Activated T-helper 17 cell treated with anti-CD3 and anti-CD28 coated beads, Interleukin-2, amount 50 U/mL, for 72 hours (primary cell): ENCODE measurements around the gene MLC1. TPM values are rescaled to one million over a fixed set of nuclear protein-coding genes. Genes with fewer than 3 reads are reported as not detected.

Source experiments
- ATAC-seq: fragments of 150-1000 bp; cut with Tn5 transposase; replicated peaks from 2 replicates; pipeline ENCODE4 v1.10.0; 2021; ENCODE audit warnings: mild to moderate bottlenecking, moderate library complexity
- H3K27ac Mint-ChIP-seq: one replicate; pipeline ENCODE4 v1.8.0; 2022; ENCODE audit warnings: mixed read lengths
- H3K27me3 Mint-ChIP-seq: one replicate; pipeline ENCODE4 v1.8.0; 2022; ENCODE audit warnings: mixed read lengths
- H3K36me3 Mint-ChIP-seq: one replicate; pipeline ENCODE4 v1.8.0; 2022; ENCODE audit warnings: low read depth, mild to moderate bottlenecking, mixed read lengths
- H3K4me1 Mint-ChIP-seq: one replicate; pipeline ENCODE4 v1.8.0; 2022; ENCODE audit warnings: mixed read lengths
- H3K4me3 Mint-ChIP-seq: one replicate; pipeline ENCODE4 v1.8.0; 2022; ENCODE audit warnings: mild to moderate bottlenecking, mixed read lengths
- H3K9me3 Mint-ChIP-seq: one replicate; pipeline ENCODE4 v1.8.0; 2022; ENCODE audit warnings: mixed read lengths
- total RNA-seq, 2 donors: library from RNA; stranded (reverse); gene quantifications; one replicate each; pipeline ENCODE4 v1.2.3, GENCODE V29; 2022

Gene MLC1
- total RNA-seq, 2 donors from 2014 or later = 0.13 TPM; not detected in 1

- H3K27ac Mint-ChIP-seq = no peak overlapping the region
- peaks cover 7% of the 10 kb centered on the region for H3K27me3 Mint-ChIP-seq
- H3K4me1 Mint-ChIP-seq = no peaks in the 10 kb centered on the region
- H3K9me3 Mint-ChIP-seq = peaks cover 4% of the 10 kb centered on the region
- ATAC-seq = peak; percentile 36
- no peaks in the 10 kb centered on the region for H3K36me3 Mint-ChIP-seq
- H3K4me3 Mint-ChIP-seq = no peak overlapping the region
Observed at GRCh38 chr22:50034126-50035081, 50.8 kb downstream of the MLC1 start.

GRCh38 chr22:50032941-50033601, 52.2 kb downstream of the MLC1 start:
- ATAC-seq = no peak
- H3K9me3 Mint-ChIP-seq = peaks cover under 1% of the 10 kb centered on the region
- H3K27ac Mint-ChIP-seq = no peak overlapping the region
- peaks cover under 1% of the 10 kb centered on the region for H3K4me1 Mint-ChIP-seq
- no peak overlapping the region for H3K4me3 Mint-ChIP-seq
- no peaks in the 10 kb centered on the region for H3K36me3 Mint-ChIP-seq
- peaks cover 7% of the 10 kb centered on the region for H3K27me3 Mint-ChIP-seq

- ATAC-seq = no peak
- Mint-ChIP-seq H3K9me3 (no peaks in the 10 kb centered on the region), H3K27me3 (peaks cover 7% of the 10 kb centered on the region), H3K27ac (no peak overlapping the region), H3K4me3 (no peak overlapping the region), H3K36me3 (no peaks in the 10 kb centered on the region), H3K4me1 (peaks cover 6% of the 10 kb centered on the region)
Observed at GRCh38 chr22:50032109-50032871, 52.9 kb downstream of the MLC1 start.

GRCh38 chr22:50031189-50032091, 53.8 kb downstream of the MLC1 start:
- no peak for ATAC-seq
- H3K36me3 Mint-ChIP-seq = no peaks in the 10 kb centered on the region
- peaks cover 6% of the 10 kb centered on the region for H3K4me1 Mint-ChIP-seq
- H3K27ac Mint-ChIP-seq = no peak overlapping the region
- H3K4me3 Mint-ChIP-seq = no peak overlapping the region
- no peaks in the 10 kb centered on the region for H3K9me3 Mint-ChIP-seq
- H3K27me3 Mint-ChIP-seq = peaks cover 9% of the 10 kb centered on the region

GRCh38 chr22:50030297-50031188, 54.7 kb downstream of the MLC1 start:
- no peak overlapping the region for H3K27ac Mint-ChIP-seq
- no peaks in the 10 kb centered on the region for H3K36me3 Mint-ChIP-seq
- ATAC-seq = peak; percentile 89

GRCh38 chr22:50027639-50028537, 57.3 kb downstream of the MLC1 start:
- ATAC-seq = peak; percentile 71
- peaks cover 14% of the 10 kb centered on the region for H3K27me3 Mint-ChIP-seq
- H3K27ac Mint-ChIP-seq = peak overlapping the region; percentile 30
- H3K4me3 Mint-ChIP-seq = peak overlapping the region; percentile 55
- H3K4me1 Mint-ChIP-seq = peaks cover 10% of the 10 kb centered on the region
- no peaks in the 10 kb centered on the region for H3K9me3 Mint-ChIP-seq
- no peaks in the 10 kb centered on the region for H3K36me3 Mint-ChIP-seq

More at GRCh38 chr22:50030297-50031188, 54.7 kb downstream of the MLC1 start:
- Mint-ChIP-seq H3K9me3 (no peaks in the 10 kb centered on the region), H3K27me3 (peaks cover 13% of the 10 kb centered on the region), H3K4me3 (no peak overlapping the region), H3K4me1 (peaks cover 6% of the 10 kb centered on the region)

GRCh38 chr22:50025993-50026392, 59.2 kb downstream of the MLC1 start:
- Mint-ChIP-seq H3K27ac (no peak overlapping the region), H3K36me3 (no peaks in the 10 kb centered on the region), H3K9me3 (no peaks in the 10 kb centered on the region), H3K4me1 (peaks cover 10% of the 10 kb centered on the region), H3K27me3 (peaks cover 14% of the 10 kb centered on the region), H3K4me3 (no peak overlapping the region)
- ATAC-seq = no peak

GRCh38 chr22:50022171-50022819, 62.9 kb downstream of the MLC1 start:
- peaks cover 1% of the 10 kb centered on the region for H3K36me3 Mint-ChIP-seq
- no peak overlapping the region for H3K27ac Mint-ChIP-seq
- peaks cover 25% of the 10 kb centered on the region for H3K4me1 Mint-ChIP-seq
- H3K27me3 Mint-ChIP-seq = peaks cover 14% of the 10 kb centered on the region
- no peaks in the 10 kb centered on the region for H3K9me3 Mint-ChIP-seq
- no peak overlapping the region for H3K4me3 Mint-ChIP-seq
- no peak for ATAC-seq

GRCh38 chr22:50020606-50021005, 64.6 kb downstream of the MLC1 start:
- no peaks in the 10 kb centered on the region for H3K9me3 Mint-ChIP-seq
- H3K4me1 Mint-ChIP-seq = peaks cover 29% of the 10 kb centered on the region

GRCh38 chr22:50019316-50019715, 65.9 kb downstream of the MLC1 start:
- H3K36me3 Mint-ChIP-seq = peaks cover 5% of the 10 kb centered on the region
- ATAC-seq = no peak
- no peaks in the 10 kb centered on the region for H3K9me3 Mint-ChIP-seq
- H3K27me3 Mint-ChIP-seq = peaks cover 2% of the 10 kb centered on the region
- no peak overlapping the region for H3K4me3 Mint-ChIP-seq
- peak overlapping the region; percentile 41 for H3K27ac Mint-ChIP-seq
- H3K4me1 Mint-ChIP-seq = peaks cover 26% of the 10 kb centered on the region

More at GRCh38 chr22:50020606-50021005, 64.6 kb downstream of the MLC1 start:
- no peak for ATAC-seq
- Mint-ChIP-seq H3K36me3 (peaks cover 5% of the 10 kb centered on the region), H3K27ac (no peak overlapping the region), H3K4me3 (no peak overlapping the region), H3K27me3 (peaks cover 8% of the 10 kb centered on the region)

- Mint-ChIP-seq H3K4me1 (peaks cover 26% of the 10 kb centered on the region), H3K36me3 (peaks cover 5% of the 10 kb centered on the region), H3K9me3 (no peaks in the 10 kb centered on the region), H3K27me3 (no peaks in the 10 kb centered on the region), H3K27ac (peak overlapping the region; percentile 41), H3K4me3 (no peak overlapping the region)
- peak; percentile 62 for ATAC-seq
Observed at GRCh38 chr22:50018608-50019285, 66.5 kb downstream of the MLC1 start.
